H1 (cell line): Measurements from ENCODE around the gene ZSWIM6.

Experiments
- CHD2 ChIP-seq: IDR thresholded peaks from 2 replicates; pipeline ENCODE4 v1.6.1; 2012; ENCODE audit warnings: low read length, improper control_type of control experiment
- SIX5 ChIP-seq: IDR thresholded peaks from 2 replicates; pipeline ENCODE4 v1.6.1; 2011; ENCODE audit warnings: mild to moderate bottlenecking, low read depth, low read length
- TEAD4 ChIP-seq: IDR thresholded peaks from 2 replicates; pipeline ENCODE4 v1.6.1; 2012; ENCODE audit warnings: low read depth, low read length, inconsistent platforms, mixed read lengths
- TF ChIP-seq, protein P1 (sequence below): IDR thresholded peaks from 2 replicates; pipeline ENCODE4 v1.6.1; 2011; ENCODE audit warnings: low read depth, mild to moderate bottlenecking, low read length; ENCODE audit not compliant: insufficient read depth
- TF ChIP-seq, protein P2 (sequence below), 3 experiments: IDR thresholded peaks; 1 replicate in 2 of 3; 2 replicates in 1 of 3; pipeline versions ENCODE4 v1.5.1 to v1.6.1; 2011; ENCODE audit warnings: low read length in 3 of 3, mild to moderate bottlenecking in 3 of 3, inconsistent platforms in 2 of 3, low read depth in 1 of 3, moderate library complexity in 1 of 3; ENCODE audit not compliant: insufficient read depth in 1 of 3; ENCODE audit errors: control extremely low read depth in 1 of 3

DNA sequence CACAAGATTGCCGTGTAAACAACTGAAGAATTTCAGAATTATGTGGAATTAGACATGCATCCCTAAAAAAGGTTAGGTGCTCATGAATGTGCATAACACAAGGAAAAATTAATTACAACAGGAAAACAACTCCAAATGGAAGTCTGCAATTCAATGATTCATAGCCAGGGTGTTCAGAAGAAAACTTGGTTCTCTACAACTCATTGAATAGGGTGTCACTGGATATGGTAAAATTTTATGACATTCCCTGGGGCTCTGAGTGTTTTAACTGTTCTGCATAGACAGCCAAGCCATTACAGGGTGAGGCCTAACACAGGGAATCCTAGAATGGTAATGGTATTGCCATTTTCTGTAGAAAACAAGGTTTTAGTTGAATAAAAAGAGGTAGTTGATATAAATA is 24.4 kb upstream of the ZSWIM6 start:
- TF ChIP-seq TEAD4 (no peak), SIX5 (no peak), CHD2 (no peak)
- TF ChIP-seq, protein P1, sequence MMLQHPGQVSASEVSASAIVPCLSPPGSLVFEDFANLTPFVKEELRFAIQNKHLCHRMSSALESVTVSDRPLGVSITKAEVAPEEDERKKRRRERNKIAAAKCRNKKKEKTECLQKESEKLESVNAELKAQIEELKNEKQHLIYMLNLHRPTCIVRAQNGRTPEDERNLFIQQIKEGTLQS, result no peak
- TF ChIP-seq, protein P2, sequence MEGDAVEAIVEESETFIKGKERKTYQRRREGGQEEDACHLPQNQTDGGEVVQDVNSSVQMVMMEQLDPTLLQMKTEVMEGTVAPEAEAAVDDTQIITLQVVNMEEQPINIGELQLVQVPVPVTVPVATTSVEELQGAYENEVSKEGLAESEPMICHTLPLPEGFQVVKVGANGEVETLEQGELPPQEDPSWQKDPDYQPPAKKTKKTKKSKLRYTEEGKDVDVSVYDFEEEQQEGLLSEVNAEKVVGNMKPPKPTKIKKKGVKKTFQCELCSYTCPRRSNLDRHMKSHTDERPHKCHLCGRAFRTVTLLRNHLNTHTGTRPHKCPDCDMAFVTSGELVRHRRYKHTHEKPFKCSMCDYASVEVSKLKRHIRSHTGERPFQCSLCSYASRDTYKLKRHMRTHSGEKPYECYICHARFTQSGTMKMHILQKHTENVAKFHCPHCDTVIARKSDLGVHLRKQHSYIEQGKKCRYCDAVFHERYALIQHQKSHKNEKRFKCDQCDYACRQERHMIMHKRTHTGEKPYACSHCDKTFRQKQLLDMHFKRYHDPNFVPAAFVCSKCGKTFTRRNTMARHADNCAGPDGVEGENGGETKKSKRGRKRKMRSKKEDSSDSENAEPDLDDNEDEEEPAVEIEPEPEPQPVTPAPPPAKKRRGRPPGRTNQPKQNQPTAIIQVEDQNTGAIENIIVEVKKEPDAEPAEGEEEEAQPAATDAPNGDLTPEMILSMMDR (IDR thresholded peaks at IDR 0.05; ENCODE audit: control extremely low read depth in 1 of 3, insufficient read depth in 1 of 3, low read depth in 1 of 3, low read length in 3 of 3), result no peak
